ENCODE measurements around the gene SLAMF9. TPM values are rescaled to one million over a fixed set of nuclear protein-coding genes. Genes with fewer than 3 reads are reported as not detected.

The SLAMF9 gene
- total and polyA plus RNA-seq, 4 donors = 0.25 to 0.68 (median 0.64) TPM; not detected in 1

DNA sequence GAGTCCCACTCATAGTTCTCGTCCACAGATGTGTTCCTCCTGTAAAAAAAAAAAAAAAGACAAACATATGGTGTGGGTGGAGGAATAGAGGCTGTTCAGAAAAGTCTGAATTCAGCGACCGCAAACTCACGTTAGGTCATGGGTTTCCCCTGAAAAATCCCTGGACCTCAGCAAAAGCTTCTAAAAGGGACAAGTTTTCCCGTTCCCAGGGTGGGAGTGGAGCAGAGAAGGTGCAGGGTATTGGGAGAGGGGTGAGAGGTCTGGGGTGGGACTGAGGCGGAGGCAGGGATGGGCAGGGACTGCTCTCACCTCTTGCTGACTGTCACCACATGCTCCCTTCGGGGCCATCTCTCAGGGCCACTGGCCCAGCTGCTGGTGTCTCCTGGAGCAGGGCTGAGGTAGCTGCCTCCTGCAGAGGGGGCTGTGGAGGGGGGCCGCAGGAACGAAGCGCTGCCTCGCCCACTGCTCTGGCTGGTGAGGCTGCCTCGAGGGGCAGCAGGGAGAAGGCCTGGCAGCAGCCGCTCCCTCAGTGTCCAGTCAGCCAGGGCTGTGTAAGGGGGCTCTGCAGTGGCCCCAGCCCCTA, 26.1 kb downstream of the SLAMF9 start:
- no peak overlapping the region for H3K4me3 ChIP-seq (ENCODE audit: low read depth in 1 of 3, low read length in 3 of 3)
- 86% methylated on average over 13 of the region's 13 CpGs for WGBS
- H3K4me1 ChIP-seq (ENCODE audit: control insufficient read depth in 4 of 4, insufficient read depth in 4 of 4, low read length in 3 of 4) = peaks cover 4 to 18% (median 9%) of the 10 kb centered on the region in 4 donors
- no peaks in the 10 kb centered on the region for H3K9me3 ChIP-seq (ENCODE audit: control insufficient read depth in 4 of 4, low read length in 3 of 4)
- H3K27ac ChIP-seq (ENCODE audit: low read depth in 1 of 2, low read length in 2 of 2) = no peak overlapping the region
- H3K36me3 ChIP-seq (ENCODE audit: control insufficient read depth in 4 of 4, insufficient read depth in 3 of 4, low read depth in 1 of 4, low read length in 3 of 4) = peaks cover 0 to 30% (median 12%) of the 10 kb centered on the region in 4 donors
- H3K9ac ChIP-seq (ENCODE audit: low read depth in 1 of 2, low read length in 2 of 2) = no peak overlapping the region
- no peaks in the 10 kb centered on the region for H3K27me3 ChIP-seq (ENCODE audit: control insufficient read depth in 4 of 4, insufficient read depth in 4 of 4, low read length in 3 of 4)
- no peak for TF ChIP-seq HNF4A (conservative IDR thresholded peaks at IDR 0.05)
- no peak for TF ChIP-seq RAD21 (IDR thresholded peaks at IDR 0.05)
- TF ChIP-seq EGR1 (IDR thresholded peaks at IDR 0.05; ENCODE audit: low read depth in 2 of 2) = no peak
- TF ChIP-seq GABPA (IDR thresholded peaks at IDR 0.05 in 1 of 2, conservative IDR thresholded peaks at IDR 0.05 in 1 of 2) = no peak
- TF ChIP-seq, protein P1, sequence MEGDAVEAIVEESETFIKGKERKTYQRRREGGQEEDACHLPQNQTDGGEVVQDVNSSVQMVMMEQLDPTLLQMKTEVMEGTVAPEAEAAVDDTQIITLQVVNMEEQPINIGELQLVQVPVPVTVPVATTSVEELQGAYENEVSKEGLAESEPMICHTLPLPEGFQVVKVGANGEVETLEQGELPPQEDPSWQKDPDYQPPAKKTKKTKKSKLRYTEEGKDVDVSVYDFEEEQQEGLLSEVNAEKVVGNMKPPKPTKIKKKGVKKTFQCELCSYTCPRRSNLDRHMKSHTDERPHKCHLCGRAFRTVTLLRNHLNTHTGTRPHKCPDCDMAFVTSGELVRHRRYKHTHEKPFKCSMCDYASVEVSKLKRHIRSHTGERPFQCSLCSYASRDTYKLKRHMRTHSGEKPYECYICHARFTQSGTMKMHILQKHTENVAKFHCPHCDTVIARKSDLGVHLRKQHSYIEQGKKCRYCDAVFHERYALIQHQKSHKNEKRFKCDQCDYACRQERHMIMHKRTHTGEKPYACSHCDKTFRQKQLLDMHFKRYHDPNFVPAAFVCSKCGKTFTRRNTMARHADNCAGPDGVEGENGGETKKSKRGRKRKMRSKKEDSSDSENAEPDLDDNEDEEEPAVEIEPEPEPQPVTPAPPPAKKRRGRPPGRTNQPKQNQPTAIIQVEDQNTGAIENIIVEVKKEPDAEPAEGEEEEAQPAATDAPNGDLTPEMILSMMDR (IDR thresholded peaks at IDR 0.05; ENCODE audit: low read depth, low read length, missing input control) = no peak
- no peak for TF ChIP-seq YY1 (IDR thresholded peaks at IDR 0.05)
- TF ChIP-seq FOXA1 (IDR thresholded peaks at IDR 0.05) = no peak
- TF ChIP-seq SP1 (IDR thresholded peaks at IDR 0.05) = no peak
- TF ChIP-seq, protein P2, sequence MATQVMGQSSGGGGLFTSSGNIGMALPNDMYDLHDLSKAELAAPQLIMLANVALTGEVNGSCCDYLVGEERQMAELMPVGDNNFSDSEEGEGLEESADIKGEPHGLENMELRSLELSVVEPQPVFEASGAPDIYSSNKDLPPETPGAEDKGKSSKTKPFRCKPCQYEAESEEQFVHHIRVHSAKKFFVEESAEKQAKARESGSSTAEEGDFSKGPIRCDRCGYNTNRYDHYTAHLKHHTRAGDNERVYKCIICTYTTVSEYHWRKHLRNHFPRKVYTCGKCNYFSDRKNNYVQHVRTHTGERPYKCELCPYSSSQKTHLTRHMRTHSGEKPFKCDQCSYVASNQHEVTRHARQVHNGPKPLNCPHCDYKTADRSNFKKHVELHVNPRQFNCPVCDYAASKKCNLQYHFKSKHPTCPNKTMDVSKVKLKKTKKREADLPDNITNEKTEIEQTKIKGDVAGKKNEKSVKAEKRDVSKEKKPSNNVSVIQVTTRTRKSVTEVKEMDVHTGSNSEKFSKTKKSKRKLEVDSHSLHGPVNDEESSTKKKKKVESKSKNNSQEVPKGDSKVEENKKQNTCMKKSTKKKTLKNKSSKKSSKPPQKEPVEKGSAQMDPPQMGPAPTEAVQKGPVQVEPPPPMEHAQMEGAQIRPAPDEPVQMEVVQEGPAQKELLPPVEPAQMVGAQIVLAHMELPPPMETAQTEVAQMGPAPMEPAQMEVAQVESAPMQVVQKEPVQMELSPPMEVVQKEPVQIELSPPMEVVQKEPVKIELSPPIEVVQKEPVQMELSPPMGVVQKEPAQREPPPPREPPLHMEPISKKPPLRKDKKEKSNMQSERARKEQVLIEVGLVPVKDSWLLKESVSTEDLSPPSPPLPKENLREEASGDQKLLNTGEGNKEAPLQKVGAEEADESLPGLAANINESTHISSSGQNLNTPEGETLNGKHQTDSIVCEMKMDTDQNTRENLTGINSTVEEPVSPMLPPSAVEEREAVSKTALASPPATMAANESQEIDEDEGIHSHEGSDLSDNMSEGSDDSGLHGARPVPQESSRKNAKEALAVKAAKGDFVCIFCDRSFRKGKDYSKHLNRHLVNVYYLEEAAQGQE (IDR thresholded peaks at IDR 0.05) = no peak
- TF ChIP-seq, protein P3, sequence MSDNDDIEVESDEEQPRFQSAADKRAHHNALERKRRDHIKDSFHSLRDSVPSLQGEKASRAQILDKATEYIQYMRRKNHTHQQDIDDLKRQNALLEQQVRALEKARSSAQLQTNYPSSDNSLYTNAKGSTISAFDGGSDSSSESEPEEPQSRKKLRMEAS (IDR thresholded peaks at IDR 0.05) = no peak
- no peak for TF ChIP-seq NR2F2 (IDR thresholded peaks at IDR 0.05)
- no peak for TF ChIP-seq RXRA (IDR thresholded peaks at IDR 0.05)
- TF ChIP-seq TAF1 (conservative IDR thresholded peaks at IDR 0.05) = no peak
- TF ChIP-seq, protein P4, sequence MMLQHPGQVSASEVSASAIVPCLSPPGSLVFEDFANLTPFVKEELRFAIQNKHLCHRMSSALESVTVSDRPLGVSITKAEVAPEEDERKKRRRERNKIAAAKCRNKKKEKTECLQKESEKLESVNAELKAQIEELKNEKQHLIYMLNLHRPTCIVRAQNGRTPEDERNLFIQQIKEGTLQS (IDR thresholded peaks at IDR 0.05) = no peak
- TF ChIP-seq HNF4G (IDR thresholded peaks at IDR 0.05) = no peak
- TF ChIP-seq, protein P5, sequence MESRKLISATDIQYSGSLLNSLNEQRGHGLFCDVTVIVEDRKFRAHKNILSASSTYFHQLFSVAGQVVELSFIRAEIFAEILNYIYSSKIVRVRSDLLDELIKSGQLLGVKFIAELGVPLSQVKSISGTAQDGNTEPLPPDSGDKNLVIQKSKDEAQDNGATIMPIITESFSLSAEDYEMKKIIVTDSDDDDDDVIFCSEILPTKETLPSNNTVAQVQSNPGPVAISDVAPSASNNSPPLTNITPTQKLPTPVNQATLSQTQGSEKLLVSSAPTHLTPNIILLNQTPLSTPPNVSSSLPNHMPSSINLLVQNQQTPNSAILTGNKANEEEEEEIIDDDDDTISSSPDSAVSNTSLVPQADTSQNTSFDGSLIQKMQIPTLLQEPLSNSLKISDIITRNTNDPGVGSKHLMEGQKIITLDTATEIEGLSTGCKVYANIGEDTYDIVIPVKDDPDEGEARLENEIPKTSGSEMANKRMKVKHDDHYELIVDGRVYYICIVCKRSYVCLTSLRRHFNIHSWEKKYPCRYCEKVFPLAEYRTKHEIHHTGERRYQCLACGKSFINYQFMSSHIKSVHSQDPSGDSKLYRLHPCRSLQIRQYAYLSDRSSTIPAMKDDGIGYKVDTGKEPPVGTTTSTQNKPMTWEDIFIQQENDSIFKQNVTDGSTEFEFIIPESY (IDR thresholded peaks at IDR 0.05) = no peak
- no peak for TF ChIP-seq FOXA2 (IDR thresholded peaks at IDR 0.05)
- no peak for TF ChIP-seq JUND (IDR thresholded peaks at IDR 0.05)
- DNase-seq (ENCODE audit: low spot score) = no peak

Measured in liver (tissue), 9 donors.